ENCODE data around the gene NCAPH2.
"Not testable (repeated sequence)": the region's sequence is repeated elsewhere in the genome, so short reads cannot be mapped to it uniquely, and the experiment has no call there.

Gene NCAPH2

DNA sequence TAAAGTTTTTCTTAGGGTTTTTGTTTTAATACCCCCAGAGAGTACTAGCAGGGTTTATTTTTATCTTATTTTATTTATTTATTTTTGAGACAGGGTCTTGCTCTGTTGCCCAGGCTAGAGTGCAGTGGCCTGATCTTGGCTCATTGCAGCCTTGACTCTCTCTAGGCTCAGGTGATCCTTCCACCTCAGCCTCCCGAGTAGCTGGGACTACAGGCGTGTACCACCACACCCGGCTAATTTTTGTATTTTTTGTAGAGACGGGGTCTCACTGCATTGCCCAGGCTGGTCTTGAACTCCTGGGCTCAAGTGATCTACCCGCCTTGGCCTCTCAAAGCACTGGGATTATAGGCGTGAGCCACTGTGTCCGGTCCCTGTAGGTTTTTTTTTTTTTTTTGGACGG lies 12.2 kb downstream of the NCAPH2 start:
- not testable (repeated sequence) for DNase-seq

DNA sequence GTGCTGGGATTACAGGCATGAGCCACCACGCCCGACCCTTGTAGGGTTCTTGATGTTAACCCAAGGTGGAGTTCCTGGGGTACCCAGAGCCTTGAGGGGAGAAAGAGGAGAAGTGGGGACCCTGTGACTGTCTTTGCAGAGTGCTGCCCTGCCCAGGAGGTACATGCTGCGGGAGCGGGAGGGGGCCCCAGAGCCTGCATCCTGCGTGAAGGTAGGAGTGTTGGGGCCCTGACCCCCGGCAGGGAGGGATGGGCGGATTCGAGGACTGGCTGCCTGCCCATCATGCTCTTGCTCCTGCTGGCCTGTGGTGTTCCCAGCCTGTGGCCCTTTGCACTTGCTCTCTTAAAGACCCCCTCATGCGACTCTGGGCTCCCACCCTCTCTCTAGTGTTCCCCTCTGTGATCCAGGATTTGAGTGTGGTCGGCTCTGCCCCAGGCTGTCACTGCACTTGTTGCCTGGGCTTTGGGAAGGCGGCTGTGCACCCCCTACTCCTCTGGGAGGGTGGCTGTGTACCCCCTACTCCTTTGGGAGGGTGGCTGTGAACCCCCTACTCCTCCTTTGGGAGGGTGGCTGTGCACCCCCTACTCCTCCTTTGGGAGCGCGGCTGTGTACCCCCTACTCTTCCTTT lies 12.9 kb downstream of the NCAPH2 start:
- DNase-seq = no peak

DNA sequence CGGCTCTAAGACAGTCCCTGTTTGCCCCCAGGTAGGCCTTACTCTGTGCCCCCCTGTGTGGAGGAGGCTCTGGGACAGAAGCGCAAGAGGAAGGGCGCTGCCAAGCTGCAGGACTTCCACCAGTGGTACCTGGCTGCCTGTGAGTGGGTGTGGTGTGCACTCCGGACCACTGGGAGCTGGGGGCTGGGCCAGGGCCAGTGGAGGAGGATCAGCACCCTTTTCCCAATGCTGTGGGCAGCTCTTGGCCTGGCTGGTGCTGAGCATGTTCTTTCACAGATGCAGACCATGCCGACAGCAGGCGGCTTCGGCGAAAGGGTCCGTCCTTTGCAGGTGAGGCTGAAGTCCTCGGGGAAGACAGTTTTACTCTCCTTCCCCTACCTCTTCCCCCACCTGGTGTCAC lies 13.7 kb downstream of the NCAPH2 start:
- no peak for DNase-seq

DNA sequence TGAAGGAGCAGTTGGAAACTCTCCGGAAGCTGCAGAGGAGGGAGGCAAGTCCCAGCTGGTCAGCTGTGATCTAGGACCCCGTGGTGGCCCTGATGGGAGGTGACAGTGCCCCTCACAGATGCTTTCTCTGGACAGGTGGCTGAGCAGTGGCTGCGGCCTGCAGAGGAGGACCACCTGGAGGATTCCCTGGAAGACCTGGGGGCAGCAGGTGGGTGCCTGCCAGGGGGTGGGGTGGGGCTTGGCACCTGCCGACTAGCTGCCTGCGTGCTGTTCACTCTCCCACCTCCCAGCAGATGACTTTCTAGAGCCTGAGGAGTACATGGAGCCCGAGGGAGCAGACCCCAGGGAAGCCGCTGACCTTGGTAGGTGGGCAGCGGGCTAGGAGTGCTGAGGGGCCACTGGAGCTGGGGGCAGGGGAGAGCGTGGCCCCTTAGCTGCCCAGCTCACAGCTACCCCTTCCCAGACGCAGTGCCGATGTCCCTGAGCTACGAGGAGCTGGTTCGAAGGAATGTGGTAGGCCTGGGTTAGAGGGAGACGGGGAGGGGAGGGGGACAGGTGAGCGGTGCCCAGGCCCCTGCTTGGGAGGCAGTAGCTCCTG lies 14.3 kb downstream of the NCAPH2 start:
- no peak for DNase-seq

DNA sequence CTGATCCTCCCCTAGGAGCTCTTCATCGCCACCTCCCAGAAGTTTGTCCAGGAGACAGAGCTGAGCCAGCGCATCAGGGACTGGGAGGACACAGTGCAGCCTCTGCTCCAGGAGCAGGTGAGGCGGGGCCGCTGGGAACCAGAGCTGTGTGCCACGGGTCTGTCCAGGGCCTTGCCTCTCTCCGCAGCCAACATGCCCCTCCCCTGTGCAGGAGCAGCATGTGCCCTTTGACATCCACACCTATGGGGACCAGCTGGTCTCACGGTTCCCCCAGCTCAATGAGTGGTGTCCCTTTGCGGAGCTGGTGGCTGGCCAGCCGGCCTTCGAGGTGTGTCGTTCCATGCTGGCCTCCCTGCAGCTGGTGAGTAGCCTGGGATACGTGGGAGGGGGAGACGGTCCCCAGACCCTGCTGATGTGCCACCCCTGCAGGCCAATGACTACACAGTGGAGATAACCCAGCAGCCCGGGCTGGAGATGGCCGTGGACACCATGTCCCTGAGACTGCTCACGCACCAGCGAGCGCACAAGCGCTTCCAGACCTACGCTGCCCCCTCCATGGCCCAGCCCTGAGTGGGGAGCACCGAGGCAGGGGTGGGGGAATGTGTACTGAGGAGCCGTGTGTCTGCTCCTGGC lies 14.9 kb downstream of the NCAPH2 start:
- DNase-seq = no peak

DNA sequence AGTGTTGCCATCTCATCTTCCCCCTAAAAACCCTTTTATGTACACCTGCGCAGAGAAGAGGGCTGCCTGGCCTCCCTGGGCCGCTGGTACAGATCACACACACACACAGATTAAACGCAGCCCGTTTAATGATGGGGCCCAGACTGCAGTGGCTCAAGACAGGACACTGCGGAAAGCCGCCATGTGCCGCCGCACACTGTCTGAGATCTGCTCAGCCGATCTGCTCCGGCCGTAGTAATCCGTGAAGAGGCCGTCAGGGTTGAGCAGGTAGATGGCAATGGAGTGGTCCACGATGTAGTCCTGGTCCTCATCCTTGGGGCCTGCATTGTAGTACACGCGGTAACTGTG lies 15.4 kb downstream of the NCAPH2 start:
- no peak for DNase-seq

DNA sequence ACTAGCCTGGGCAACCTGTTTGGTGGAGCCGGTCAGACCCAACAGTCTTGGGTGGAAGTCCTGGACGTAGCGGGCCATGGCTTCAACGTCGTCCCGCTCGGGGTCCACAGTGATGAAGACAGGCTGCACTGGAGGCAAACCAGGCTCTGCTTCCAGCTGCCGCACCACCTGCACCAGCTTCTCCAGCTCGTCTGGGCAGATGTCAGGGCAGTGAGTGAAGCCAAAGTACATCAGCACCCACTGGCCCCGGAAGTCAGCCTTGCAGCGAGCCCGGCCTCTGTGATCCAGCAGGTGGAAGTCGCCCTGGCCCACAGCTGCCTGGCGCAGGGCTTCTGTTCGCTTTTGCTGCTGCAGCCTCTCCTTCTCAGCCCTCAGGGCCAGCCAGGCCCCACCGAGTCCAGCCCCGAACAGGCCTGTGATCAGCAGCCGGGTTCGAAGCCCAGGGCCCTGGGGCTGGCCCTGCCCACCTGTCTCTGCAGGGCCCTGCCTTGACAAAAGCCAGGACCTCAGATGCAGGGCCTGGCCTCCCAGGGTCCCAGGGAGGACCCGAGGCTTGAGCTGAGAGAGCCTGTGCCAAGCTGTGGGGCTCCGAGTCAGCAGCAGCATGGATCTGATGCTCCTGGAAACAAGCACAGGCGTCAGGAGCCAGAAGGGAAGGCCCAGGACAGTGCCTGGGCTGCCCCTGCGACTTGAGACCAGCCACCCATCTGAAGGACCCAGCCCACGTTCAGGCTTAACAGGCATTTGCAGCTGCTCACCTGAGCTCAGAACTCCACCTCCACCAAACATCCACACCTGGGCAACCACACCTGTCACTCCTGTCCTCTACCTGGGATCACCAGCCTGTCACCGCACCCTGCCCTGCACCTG lies 16.0 kb downstream of the NCAPH2 start:
- DNase-seq = no peak

DNA sequence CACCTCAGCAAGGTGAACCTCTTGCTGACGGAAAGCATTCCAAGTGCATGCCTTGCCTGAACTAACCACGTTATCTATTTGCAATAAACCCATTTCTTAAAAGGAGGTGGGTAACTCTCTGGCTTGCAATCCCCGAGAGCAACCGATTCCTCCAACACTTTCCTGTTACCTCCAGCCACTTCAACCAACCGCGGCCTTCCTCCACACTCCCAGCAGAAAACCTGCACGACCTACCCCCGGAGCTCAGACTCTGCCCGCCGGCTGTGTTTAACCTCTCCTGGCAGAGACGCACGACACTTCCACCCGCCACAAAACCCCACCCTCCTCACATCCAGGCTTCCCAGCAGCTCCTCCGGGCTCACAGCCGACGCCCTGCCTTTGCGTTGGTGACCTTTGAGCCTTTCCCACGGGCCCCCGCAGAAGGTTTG lies 16.7 kb downstream of the NCAPH2 start:
- DNase-seq = no peak

DNA sequence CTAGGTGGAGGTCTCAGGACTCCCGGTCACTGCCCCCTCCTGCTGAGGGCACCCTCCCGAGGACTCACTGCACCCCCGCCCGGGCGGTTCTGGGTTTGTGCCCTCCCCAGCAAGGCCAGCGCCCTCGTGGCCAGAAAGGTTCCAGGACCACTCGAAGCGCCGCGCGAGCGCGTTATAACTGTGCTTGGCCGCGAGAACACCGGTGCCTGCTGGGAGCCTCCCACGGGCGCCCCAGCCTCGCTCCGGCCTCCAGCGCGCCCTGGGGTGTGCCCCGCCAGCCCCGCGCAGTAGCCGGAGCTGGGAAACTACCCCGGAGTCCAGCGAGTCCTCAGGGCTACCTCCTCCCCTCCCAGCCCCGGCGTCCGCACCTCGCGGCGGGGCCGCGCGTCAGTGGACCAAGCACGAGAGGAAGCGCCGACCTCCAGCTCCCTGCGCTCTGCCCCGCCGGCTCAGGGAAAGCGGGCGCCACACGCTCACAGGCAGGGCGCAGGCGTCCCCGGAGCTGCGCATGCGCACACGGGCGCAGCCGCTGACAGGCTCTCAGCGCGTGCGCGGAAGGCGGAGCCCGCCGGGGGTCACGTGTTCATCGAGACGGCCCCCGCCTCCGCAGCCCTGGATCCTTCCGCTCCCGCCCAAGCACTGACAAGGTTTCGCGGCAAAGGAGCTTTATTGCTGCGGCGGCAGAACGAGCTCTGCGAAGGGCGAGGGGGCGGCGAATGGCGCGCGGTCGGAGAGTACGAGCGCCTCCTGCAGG lies 17.3 kb downstream of the NCAPH2 start, which contains the start of gene SCO2:
TSS of gene SCO2 (minus strand) at position 495 of the 754 bp plus-strand sequence. CDS start 1,187 bp downstream, outside the sequence.
- DNase-seq = peak; percentile 97 to 98

DNA sequence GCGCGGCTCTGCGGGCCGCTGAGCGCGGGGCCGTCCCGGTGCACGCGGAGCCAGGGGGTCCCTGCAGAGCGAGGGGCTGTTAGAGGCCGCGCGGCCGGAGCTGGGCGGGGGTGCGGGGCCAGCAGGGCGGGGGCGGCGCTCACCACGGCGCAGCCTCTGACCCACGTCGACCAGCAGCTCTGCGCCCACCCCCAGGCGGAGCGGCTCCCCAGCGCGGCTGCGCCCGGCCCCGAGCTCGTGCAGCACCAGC lies 17.8 kb downstream of the NCAPH2 start:
- no peak for DNase-seq

DNA sequence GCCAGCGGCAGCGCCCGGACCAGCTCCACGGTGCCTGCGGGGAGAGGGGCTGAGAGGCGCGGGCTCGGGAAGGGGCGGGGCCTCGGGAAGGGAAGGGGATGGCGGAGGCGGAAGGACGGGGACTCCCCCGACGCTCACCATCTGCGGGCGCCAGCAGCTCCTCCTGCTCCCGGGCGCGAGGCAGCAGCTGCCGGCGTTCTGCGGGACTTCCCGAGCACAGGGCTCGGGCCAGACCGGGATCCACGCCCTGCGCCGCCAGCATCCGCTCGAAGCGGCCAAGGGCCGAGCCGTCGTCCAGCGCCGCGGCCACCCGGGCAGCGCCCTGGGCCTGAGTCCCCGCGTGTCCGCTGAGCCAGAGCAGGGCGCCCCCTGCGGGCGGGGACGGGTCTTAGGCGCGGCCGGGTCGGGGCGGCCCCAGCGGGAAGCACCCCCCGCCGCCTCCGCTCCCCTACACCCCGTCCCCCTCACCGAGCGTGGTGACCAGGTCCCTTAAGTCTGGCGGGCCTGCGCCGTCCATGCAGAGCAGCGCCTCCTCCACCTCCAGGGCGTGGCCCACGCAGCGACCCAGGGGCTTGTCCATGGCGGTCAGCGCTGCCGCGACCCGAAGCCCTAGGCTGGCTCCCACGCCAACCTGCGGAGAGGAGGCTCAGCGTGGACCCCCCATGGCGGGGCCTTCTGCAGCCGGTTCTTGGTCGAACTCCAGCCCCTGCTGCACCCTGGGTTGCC lies 18.2 kb downstream of the NCAPH2 start:
- DNase-seq = peak; percentile 90 to 93

DNA sequence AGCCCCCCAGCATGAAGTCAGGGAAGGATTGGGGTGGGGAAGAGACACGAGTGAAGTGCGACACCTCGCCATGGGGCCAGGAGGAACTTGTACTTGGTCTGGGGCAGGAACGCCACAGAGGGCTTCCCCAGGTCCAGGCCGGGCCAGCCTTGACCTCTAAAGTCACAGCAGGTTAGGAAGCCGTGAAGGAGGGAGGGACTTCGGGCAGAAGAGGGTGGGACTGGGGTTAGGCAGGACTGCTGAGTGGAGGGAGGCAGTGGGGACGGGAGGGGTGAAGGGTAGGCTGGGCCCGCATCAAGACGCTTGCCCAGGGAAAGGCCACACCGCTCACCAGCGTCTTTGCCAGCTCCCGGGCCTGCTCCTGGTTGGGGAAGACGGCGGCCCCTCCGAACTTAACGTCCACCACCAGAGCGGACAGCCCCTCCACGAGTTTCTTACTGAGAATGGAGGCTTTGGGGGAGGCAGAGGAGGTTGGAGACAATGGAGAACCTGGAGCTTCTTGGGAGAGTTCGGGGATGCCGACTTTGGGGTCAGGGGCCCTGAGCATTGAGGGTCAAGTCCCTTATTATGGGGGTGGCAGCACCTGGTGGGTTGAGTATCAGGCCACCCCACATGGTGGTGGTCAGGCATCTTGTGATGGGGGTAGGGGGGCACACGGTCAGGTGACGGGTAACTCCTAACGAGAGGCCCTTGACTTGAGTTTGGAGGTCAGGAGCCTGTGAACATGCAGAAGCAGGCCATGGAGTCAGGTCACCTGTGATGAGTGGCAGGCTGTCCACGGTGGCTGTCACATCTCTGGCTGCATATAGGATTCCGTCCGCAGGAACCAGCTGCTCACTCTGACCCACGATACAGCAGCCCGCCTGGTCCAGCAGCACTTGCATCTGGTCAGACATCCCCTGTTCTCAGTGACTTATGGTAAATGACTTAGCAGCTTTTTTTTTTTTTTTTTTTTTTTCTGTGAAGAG lies 19.1 kb downstream of the NCAPH2 start:
- peak; percentile 68 to 78 for DNase-seq

DNA sequence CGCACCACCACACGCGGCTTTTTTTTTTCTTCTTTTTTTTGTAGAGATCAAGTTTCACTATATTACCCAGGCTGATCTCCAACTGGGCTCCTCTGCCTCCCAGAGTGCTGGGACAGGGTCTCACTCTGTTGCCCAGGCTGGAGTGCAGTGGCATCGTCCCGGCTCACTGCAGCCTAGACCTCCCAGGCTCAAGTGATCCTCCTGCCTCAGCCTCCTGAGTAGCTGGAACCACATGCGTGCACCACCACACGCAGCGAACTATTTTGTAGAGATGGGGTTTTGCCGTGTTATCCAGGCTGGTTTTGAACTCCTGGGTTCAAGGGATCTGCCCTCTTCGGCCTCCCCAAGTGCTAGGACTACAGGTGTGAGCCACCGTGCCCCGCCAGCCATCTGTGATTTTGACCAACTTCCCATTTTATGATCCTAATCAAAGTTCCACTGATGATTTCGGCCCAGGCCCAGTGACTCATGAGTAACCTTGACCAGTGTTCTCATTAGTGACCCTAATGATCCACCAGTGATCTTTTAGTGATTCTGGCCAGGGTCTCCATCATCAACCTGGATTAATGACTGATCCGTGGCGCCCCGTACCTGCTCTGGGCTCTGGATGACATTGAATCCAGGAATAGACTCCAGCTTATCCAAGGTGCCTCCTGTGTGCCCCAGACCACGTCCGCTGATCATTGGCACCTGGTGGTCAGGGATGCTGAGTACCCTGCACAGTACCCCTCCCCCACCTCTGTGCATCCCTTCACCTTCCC lies 20.1 kb downstream of the NCAPH2 start:
- DNase-seq = no peak

DNA sequence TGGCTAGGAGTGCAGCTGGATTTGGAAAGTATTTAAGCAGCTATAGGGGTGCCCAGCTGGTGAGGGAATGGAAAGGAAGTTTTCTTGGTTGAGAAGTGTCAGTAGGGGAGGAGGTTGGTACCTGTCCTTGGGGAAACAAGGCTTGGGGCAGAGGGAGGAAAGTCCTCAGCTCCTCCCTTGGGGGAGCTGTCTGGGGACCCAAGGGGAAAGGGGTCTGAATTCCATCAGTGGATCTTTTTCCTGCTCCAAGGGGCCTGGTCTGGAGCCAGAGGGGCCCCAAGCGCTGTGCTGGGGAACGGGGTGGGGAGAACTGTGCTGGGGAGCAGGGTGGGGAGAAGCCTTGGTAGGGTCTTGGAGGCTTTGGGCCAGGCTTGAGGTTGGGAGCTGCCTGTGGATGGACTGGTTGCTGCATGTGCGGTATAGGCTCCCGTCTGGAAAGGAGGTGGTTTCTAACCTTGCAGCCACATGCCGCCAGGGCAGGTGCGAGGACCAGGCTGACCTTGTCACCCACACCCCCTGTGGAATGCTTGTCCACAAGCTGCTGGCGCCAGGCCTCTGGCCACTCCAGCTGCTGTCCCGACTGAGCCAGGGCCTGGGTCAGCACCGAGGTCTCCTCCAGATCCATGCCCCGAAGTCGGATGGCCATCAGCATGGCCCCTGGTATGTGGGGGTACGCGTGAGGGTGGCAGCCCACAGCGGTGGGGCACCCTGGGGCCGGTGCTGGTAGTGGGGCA lies 20.8 kb downstream of the NCAPH2 start:
- DNase-seq = no peak

DNA sequence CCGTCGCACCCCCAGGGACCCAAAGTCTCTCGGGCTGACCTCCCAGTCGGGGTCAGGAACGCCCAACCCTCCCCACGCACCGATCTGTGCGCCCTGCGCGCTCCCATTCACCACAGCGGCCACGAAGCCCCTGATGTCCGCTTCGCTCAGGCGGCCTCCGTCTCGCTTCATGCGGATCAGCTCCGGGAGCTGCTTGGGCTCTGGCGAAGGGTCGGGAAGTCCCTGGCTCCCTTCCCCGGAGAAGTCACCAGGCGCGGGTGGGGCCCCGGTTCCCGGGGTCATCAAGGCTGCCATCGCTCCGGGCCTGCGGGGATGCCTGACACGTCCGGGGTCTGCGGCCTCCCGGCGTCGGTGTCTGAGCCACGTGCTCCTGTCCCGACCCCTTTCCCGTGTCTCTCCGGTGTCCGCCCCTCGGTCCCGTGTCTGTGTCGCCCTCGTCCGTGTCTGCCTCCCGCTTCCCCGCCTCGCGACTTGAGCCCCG lies 21.4 kb downstream of the NCAPH2 start:
- no peak for DNase-seq

DNA sequence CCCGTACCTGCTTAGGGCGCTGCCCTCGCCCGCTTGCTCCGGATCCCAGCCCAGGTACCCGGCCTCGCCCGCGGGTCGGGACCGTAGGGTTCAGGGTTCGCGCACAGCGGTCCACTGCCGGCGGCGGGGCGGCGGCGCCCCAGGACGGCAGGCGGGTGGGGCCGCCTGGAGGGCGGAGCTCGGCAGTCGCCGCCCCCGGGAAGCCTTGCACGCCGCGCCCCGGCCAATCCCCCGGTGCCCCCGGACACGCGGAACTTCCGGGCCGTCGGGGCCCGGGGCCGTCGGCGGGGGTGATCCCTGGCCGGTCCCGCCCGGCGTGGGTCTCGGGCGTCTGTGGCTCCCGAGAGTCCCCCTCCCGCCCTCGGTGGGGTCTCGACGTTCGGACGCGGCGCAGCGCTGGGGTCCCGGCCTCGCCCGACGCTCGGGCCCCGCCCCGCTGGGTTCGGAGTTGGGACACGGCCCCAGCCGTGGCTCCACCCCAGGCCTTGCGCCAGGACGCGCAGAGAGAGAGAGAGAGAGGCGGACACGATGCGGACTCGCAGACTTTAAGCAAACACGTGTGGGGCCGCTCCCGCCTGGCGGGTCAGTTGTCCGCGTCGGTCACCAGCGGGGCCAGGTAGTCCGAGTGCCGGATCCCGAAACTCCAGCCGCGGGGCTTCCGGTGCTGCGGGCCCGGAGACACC lies 22.0 kb downstream of the NCAPH2 start, which contains the start of gene TYMP:
TSS of gene TYMP (minus strand) at position 116 of the 683 bp plus-strand sequence. CDS start 303 bp downstream, outside the sequence.
- DNase-seq = peak; percentile 77 to 79

DNA sequence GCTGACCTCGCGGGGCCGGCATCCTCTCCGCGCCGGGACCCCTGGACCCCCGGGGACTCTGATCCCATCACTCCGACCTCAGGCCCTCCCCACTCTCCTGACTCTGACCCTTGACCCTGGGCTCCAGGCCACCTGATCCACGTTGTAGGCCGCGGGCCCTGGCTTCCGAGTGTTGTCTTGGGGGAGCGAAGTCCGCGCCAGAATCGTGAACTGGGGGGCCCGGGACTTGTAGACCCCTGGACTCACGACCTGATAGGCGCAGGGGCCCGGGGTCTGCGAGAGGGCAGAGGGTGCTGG lies 22.5 kb downstream of the NCAPH2 start:
- DNase-seq = no peak

DNA sequence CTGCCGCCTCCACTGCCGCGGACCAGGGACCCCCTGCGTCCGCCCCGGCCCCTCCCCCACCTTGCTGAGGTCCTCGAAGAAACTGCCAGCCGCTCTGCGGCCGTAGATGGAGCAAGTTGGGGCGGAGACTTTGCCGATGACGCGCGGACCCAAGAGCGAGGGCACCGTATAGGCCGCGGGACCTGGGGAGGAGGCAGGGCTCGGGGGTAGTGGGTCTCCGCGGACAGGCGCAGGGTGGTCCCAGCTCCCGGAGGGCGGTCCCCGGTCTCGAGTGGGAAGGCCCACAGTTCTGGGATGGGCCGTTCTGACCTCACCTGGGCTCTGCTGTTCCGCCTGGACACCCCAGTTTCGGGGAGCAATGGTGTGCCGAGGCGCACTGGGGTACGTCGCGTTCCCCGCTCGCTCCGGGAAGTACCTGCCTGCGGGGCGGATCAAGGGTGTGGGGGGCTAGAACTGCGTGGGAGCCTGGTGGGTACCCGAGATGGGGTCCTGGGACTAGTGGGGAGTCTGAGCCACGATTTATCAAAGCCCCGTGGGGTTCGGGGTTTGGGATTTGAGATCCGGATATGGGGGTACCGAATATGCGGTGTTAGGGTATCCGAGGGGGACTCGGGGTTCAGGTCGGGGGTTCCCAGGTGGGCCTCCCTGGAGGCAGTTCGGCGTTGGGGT lies 23.0 kb downstream of the NCAPH2 start:
- peak; percentile 86 to 91 for DNase-seq

Data from activated CD4-positive, alpha-beta T cell treated with anti-CD3 and anti-CD28 coated beads, Interleukin-2, amount 50 U/mL, for 48 hours (primary cell).